ENCODE data around the gene RLF.
A peak's percentile ranks its signal among the peaks of the same experiment; 100 is the strongest.
"Not testable (repeated sequence)": the region's sequence is repeated elsewhere in the genome, so short reads cannot be mapped to it uniquely, and the experiment has no call there.

The RLF gene

GRCh38 chr1:40187399-40187798 lies 26.2 kb downstream of the RLF start:
- no peak for DNase-seq
- peaks cover 10% of the 10 kb centered on the region for H3K36me3 ChIP-seq (replicated peaks)
- no peak overlapping the region for H3K4me3 ChIP-seq (ENCODE audit: low read depth, low read length)
- in situ Hi-C loops (cut with HindIII; ENCODE audit: low pct_ligation_motif_present, low sequenced_read_pairs), result no loop called here
- H3K27me3 ChIP-seq (replicated peaks), result no peaks in the 10 kb centered on the region
- TF ChIP-seq CTCF (IDR thresholded peaks at IDR 0.05; ENCODE audit: low read depth, low read length, missing control alignments), result no peak
- peak overlapping the region; percentile 19 for H3K27ac ChIP-seq

GRCh38 chr1:40194639-40195038 lies 33.5 kb downstream of the RLF start:
- H3K27me3 ChIP-seq (replicated peaks); H3K27ac ChIP-seq; DNase-seq; H3K4me3 ChIP-seq (ENCODE audit: low read depth, low read length); in situ Hi-C loops (cut with HindIII; ENCODE audit: low pct_ligation_motif_present, low sequenced_read_pairs); H3K36me3 ChIP-seq (replicated peaks): not testable (repeated sequence)

- TF ChIP-seq CTCF (IDR thresholded peaks at IDR 0.05; ENCODE audit: low read depth, low read length, missing control alignments), result peak; percentile 23
- in situ Hi-C loops (cut with HindIII; ENCODE audit: low pct_ligation_motif_present, low sequenced_read_pairs), result no loop called here
- Histone ChIP-seq H3K4me3 (ENCODE audit: low read depth, low read length) (no peak overlapping the region), H3K27me3 (replicated peaks) (no peaks in the 10 kb centered on the region), H3K36me3 (replicated peaks) (no peaks in the 10 kb centered on the region), H3K27ac (no peak overlapping the region)
- DNase-seq, result no peak
These were observed 36.5 kb downstream of the RLF start for GRCh38 chr1:40197656-40198055.

GRCh38 chr1:40199126-40199525 lies 37.9 kb downstream of the RLF start:
- Histone ChIP-seq H3K27me3 (replicated peaks) (no peaks in the 10 kb centered on the region), H3K4me3 (ENCODE audit: low read depth, low read length) (no peak overlapping the region), H3K27ac (no peak overlapping the region), H3K36me3 (replicated peaks) (no peaks in the 10 kb centered on the region)
- no peak for DNase-seq
- no peak for TF ChIP-seq CTCF (IDR thresholded peaks at IDR 0.05; ENCODE audit: low read depth, low read length, missing control alignments)
- in situ Hi-C loops (cut with HindIII; ENCODE audit: low pct_ligation_motif_present, low sequenced_read_pairs), result no loop called here

- in situ Hi-C loops (cut with HindIII; ENCODE audit: low pct_ligation_motif_present, low sequenced_read_pairs), result no loop called here
- no peak for TF ChIP-seq CTCF (IDR thresholded peaks at IDR 0.05; ENCODE audit: low read depth, low read length, missing control alignments)
- Histone ChIP-seq H3K27ac (no peak overlapping the region), H3K4me3 (ENCODE audit: low read depth, low read length) (no peak overlapping the region), H3K36me3 (replicated peaks) (peaks cover 3% of the 10 kb centered on the region), H3K27me3 (replicated peaks) (no peaks in the 10 kb centered on the region)
- DNase-seq, result no peak
These were observed 43.7 kb downstream of the RLF start for GRCh38 chr1:40204856-40205255.

- TF ChIP-seq CTCF (IDR thresholded peaks at IDR 0.05; ENCODE audit: low read depth, low read length, missing control alignments), result no peak
- in situ Hi-C loops (cut with HindIII; ENCODE audit: low pct_ligation_motif_present, low sequenced_read_pairs), result no loop called here
- Histone ChIP-seq H3K36me3 (replicated peaks) (peaks cover 3% of the 10 kb centered on the region), H3K4me3 (ENCODE audit: low read depth, low read length) (no peak overlapping the region), H3K27me3 (replicated peaks) (no peaks in the 10 kb centered on the region), H3K27ac (no peak overlapping the region)
- no peak for DNase-seq
These were observed 49.5 kb downstream of the RLF start for GRCh38 chr1:40210511-40211204.

All from brain microvascular endothelial cell (primary cell).